IMR-90 (cell line): ENCODE measurements around the gene ZDHHC14. TPM values are rescaled to one million over a fixed set of nuclear protein-coding genes. Genes with fewer than 3 reads are reported as not detected.

Experiments
- ATAC-seq: fragments of 200-7000 bp; cut with Tn5 transposase; 2 replicates; pipeline ENCODE4 v1.9.1; 2020; ENCODE audit warnings: low read depth, mild to moderate bottlenecking, moderate library complexity
- BruUV-seq: library from RNA; stranded (reverse); fragments of 400-500 nt; replicated peaks from 2 replicates; lab custom pipeline; 2021; lab: Mats Ljungman, UMichigan
- CTCF ChIA-PET: fragments of 300-600 bp; formaldehyde crosslinking; extraction: SDS; loops from one replicate; lab custom pipeline; 2021; ENCODE audit warnings: antibody characterized with exemption; lab: Yijun Ruan, JAX
- POLR2A ChIA-PET: fragments of 300-600 bp; sonication (Branson Sonifier 250); formaldehyde crosslinking; loops from one replicate; lab custom pipeline; 2022; ENCODE audit warnings: antibody characterized with exemption; ENCODE audit not compliant: unreplicated experiment; lab: Charles Lee
- DNase-seq: peaks from one replicate; pipeline ENCODE4 v3.0.0; 2013
- H2AFZ ChIP-seq: replicated peaks from 2 replicates; pipeline ENCODE3; 2013; ENCODE audit warnings: low read length, mild to moderate bottlenecking; ENCODE audit not compliant: poor library complexity
- H2AK5ac ChIP-seq: 2 replicates; pipeline ENCODE4 v1.6.1; 2013; ENCODE audit warnings: low read depth, low read length, inconsistent platforms
- H2AK9ac ChIP-seq: replicated peaks from 2 replicates; pipeline ENCODE3; 2013; ENCODE audit warnings: mild to moderate bottlenecking, low read depth, low read length, moderate library complexity; ENCODE audit not compliant: poor library complexity
- H2BK120ac ChIP-seq: 2 replicates; pipeline ENCODE4 v1.6.1; 2013; ENCODE audit warnings: low read depth, low read length, inconsistent platforms
- H2BK15ac ChIP-seq: 3 replicates; pipeline ENCODE4 v1.6.1; 2013; ENCODE audit warnings: low read depth, low read length, inconsistent platforms
- H2BK20ac ChIP-seq: 2 replicates; pipeline ENCODE4 v1.6.1; 2013; ENCODE audit warnings: low read depth, mild to moderate bottlenecking, inconsistent platforms, low read length, moderate library complexity
- H2BK5ac ChIP-seq: 2 replicates; pipeline ENCODE4 v1.6.1; 2013; ENCODE audit warnings: mild to moderate bottlenecking, low read depth, low read length, inconsistent platforms; ENCODE audit not compliant: poor library complexity, severe bottlenecking
- H3K14ac ChIP-seq: replicated peaks from 2 replicates; pipeline ENCODE4 v1.6.1; 2013; ENCODE audit warnings: low read depth, low read length, inconsistent platforms
- H3K18ac ChIP-seq: 2 replicates; pipeline ENCODE4 v1.6.1; 2013; ENCODE audit warnings: low read depth, low read length, control low read depth
- H3K23ac ChIP-seq: 2 replicates; pipeline ENCODE4 v1.6.1; 2013; ENCODE audit warnings: low read depth, low read length, inconsistent platforms
- H3K27ac ChIP-seq: 2 replicates; pipeline ENCODE4 v1.5.1; 2013; ENCODE audit warnings: mild to moderate bottlenecking, control low read depth, low read length; ENCODE audit not compliant: insufficient read depth
- H3K27me3 ChIP-seq: 2 replicates; pipeline ENCODE4 v1.6.1; 2013; ENCODE audit warnings: low read length; ENCODE audit not compliant: control insufficient read depth, insufficient read depth
- H3K36me3 ChIP-seq: 2 replicates; pipeline ENCODE4 v1.6.1; 2013; ENCODE audit warnings: low read length, mixed read lengths; ENCODE audit not compliant: control insufficient read depth, insufficient read depth
- H3K4ac ChIP-seq: 2 replicates; pipeline ENCODE4 v1.6.1; 2013; ENCODE audit warnings: low read depth, low read length, inconsistent platforms
- H3K4me1 ChIP-seq: 2 replicates; pipeline ENCODE4 v1.6.1; 2013; ENCODE audit warnings: low read length, mixed read lengths; ENCODE audit not compliant: control insufficient read depth, insufficient read depth
- H3K4me2 ChIP-seq: 2 replicates; pipeline ENCODE4 v1.6.1; 2013; ENCODE audit warnings: low read depth, mild to moderate bottlenecking, control low read depth, low read length, moderate library complexity
- H3K4me3 ChIP-seq: 2 replicates; pipeline ENCODE4 v1.5.1; 2013; ENCODE audit warnings: low read depth, mild to moderate bottlenecking, control low read depth, low read length, moderate library complexity; ENCODE audit not compliant: insufficient read depth
- H3K56ac ChIP-seq: 2 replicates; pipeline ENCODE4 v1.6.1; 2013; ENCODE audit warnings: low read length, inconsistent platforms; ENCODE audit not compliant: insufficient read depth; ENCODE audit errors: extremely low read depth
- H3K79me1 ChIP-seq, 2 experiments: 2 replicates each; pipeline ENCODE4 v1.6.1; 2013; ENCODE audit warnings: low read length in 2 of 2, inconsistent platforms in 1 of 2, low read depth in 1 of 2
- H3K9ac ChIP-seq: 2 replicates; pipeline ENCODE4 v1.6.1; 2013; ENCODE audit warnings: low read depth, low read length, control low read depth
- H3K9me1 ChIP-seq: 2 replicates; pipeline ENCODE4 v1.6.1; 2013; ENCODE audit warnings: low read length, inconsistent platforms; ENCODE audit not compliant: insufficient read depth
- H3K9me3 ChIP-seq: 2 replicates; pipeline ENCODE4 v1.6.1; 2013; ENCODE audit warnings: low read length; ENCODE audit not compliant: control insufficient read depth, insufficient read depth
- H4K20me1 ChIP-seq: 2 replicates; pipeline ENCODE4 v1.6.1; 2013; ENCODE audit warnings: low read length, inconsistent platforms; ENCODE audit not compliant: insufficient read depth
- H4K5ac ChIP-seq: 2 replicates; pipeline ENCODE4 v1.6.1; 2013; ENCODE audit warnings: mild to moderate bottlenecking, low read depth, low read length, control low read depth
- H4K8ac ChIP-seq, 2 experiments: 2 replicates each; pipeline ENCODE4 v1.6.1; 2013; ENCODE audit warnings: low read depth in 2 of 2, low read length in 2 of 2, control low read depth in 1 of 2, inconsistent platforms in 1 of 2
- H4K91ac ChIP-seq: 2 replicates; pipeline ENCODE4 v1.6.1; 2013; ENCODE audit warnings: low read depth, low read length, inconsistent platforms; ENCODE audit not compliant: insufficient read depth
- ELK1 ChIP-seq: fragments of 150-350 bp; IDR thresholded peaks from 2 replicates; pipeline ENCODE4 v1.6.1; 2016; ENCODE audit warnings: low read depth, mild to moderate bottlenecking, low read length, moderate library complexity, borderline replicate concordance
- FOS ChIP-seq: fragments of 150-350 bp; IDR thresholded peaks from 2 replicates; pipeline ENCODE4 v1.6.1; 2016; ENCODE audit warnings: low read depth, low read length
- RAD21 ChIP-seq: IDR thresholded peaks from 2 replicates; pipeline ENCODE4 v1.6.1; 2012; ENCODE audit warnings: low read length, improper control_type of control experiment
- whole genome bisulfite sequencing, 2 experiments: methylation state at CpG; one replicate each; pipeline versions ENCODE4 v1.1.5 to v1.1.7; 2013; ENCODE audit warnings: missing lambda C conversion rate in 2 of 2; ENCODE audit not compliant: insufficient read length in 1 of 2; ENCODE audit errors: extremely low coverage in 2 of 2; 5-methylcytosine and 5-hydroxymethylcytosine counted together
- dilution Hi-C: fragments of 300-500 bp; cut with HindIII; formaldehyde crosslinking; loops from one replicate; pipeline ENCODE4 v1.14.3; 2018; ENCODE audit warnings: low sequenced_read_pairs; ENCODE audit not compliant: unreplicated experiment
- in situ Hi-C: fragments of 300-500 bp; cut with MboI; formaldehyde crosslinking; loops from 3 replicates; pipeline ENCODE4 v1.14.3; 2019; ENCODE audit warnings: low sequenced_read_pairs, inconsistent platforms, mixed read lengths
- intact Hi-C: fragments of 100-400 bp; cut with micrococcal nuclease; formaldehyde crosslinking; loops from 2 replicates; pipeline ENCODE4 v1.10.0; 2022
- polyA plus RNA-seq, 3 experiments: library from polyadenylated mRNA; depleted of rRNA; stranded (reverse); fragments of >200 nt; gene quantifications; 2 replicates each; pipeline ENCODE4 v1.2.3, GENCODE V29; 2012; ENCODE audit warnings: low replicate concordance in 1 of 3
- total RNA-seq: library from RNA; depleted of rRNA; stranded (reverse); fragments of >200 nt; gene quantifications from 2 replicates; pipeline ENCODE4 v1.2.3, GENCODE V29; 2012

Gene ZDHHC14
- total and polyA plus RNA-seq, 2 of the 4 experiments (the other 2 are of a cell fraction), result 0.90 to 2.0 TPM

- dilution Hi-C loops (no loop called here), intact Hi-C loops (no loop called here), in situ Hi-C loops (no loop called here)
- H2AFZ ChIP-seq, result no peak overlapping the region
- H4K5ac ChIP-seq, result no peak overlapping the region
- H2AK5ac ChIP-seq, result no peak overlapping the region
- H3K18ac ChIP-seq, result no peak overlapping the region
- no peak overlapping the region for H2AK9ac ChIP-seq
- no peak overlapping the region for H3K4ac ChIP-seq
- H3K23ac ChIP-seq, result no peak overlapping the region
- CTCF ChIA-PET, result interaction anchor here (1.6 kb wide), 1 partner anchor 27 kb away, joined by 4 read pairs; no protein-coding TSS in a partner anchor
- no peaks in the 10 kb centered on the region for H3K79me1 ChIP-seq
- no peaks in the 10 kb centered on the region for H3K4me1 ChIP-seq
- no peaks in the 10 kb centered on the region for H4K20me1 ChIP-seq
- no CpG with 5 or more reads among the region's 3 CpGs for WGBS, 2 experiments
- no peak overlapping the region for H4K8ac ChIP-seq
- no peaks in the 10 kb centered on the region; the same call in 1 of the 2 replicates for H3K27me3 ChIP-seq
- no peaks in the 10 kb centered on the region for H3K9me1 ChIP-seq
- no peaks in the 10 kb centered on the region for H3K9me3 ChIP-seq
- no peak overlapping the region for H2BK15ac ChIP-seq
- no TSS peak for BruUV-seq
- no peak overlapping the region for H3K27ac ChIP-seq
- no peak overlapping the region for H4K91ac ChIP-seq
- H3K9ac ChIP-seq, result no peak overlapping the region
- H2BK120ac ChIP-seq, result no peak overlapping the region
- POLR2A ChIA-PET, result no interaction called here
- H3K14ac ChIP-seq, result no peak overlapping the region
- DNase-seq (no peak), ATAC-seq (no peak)
- H3K4me2 ChIP-seq, result no peak overlapping the region
- no peak overlapping the region for H3K4me3 ChIP-seq
- H3K56ac ChIP-seq, result no peak overlapping the region
- H2BK5ac ChIP-seq, result no peak overlapping the region
- H2BK20ac ChIP-seq, result no peak overlapping the region
- TF ChIP-seq FOS (no peak), RAD21 (no peak), ELK1 (no peak)
- no peaks in the 10 kb centered on the region for H3K36me3 ChIP-seq
Measured at GRCh38 chr6:157569543-157569942, 188.6 kb downstream of the ZDHHC14 start.
